ENCODE data around the gene YPEL1. TPM values are rescaled to one million over a fixed set of nuclear protein-coding genes. Genes with fewer than 3 reads are reported as not detected.

YPEL1 gene
- total RNA-seq, 1 experiment from 2014 or later, result 1.2 TPM

DNA sequence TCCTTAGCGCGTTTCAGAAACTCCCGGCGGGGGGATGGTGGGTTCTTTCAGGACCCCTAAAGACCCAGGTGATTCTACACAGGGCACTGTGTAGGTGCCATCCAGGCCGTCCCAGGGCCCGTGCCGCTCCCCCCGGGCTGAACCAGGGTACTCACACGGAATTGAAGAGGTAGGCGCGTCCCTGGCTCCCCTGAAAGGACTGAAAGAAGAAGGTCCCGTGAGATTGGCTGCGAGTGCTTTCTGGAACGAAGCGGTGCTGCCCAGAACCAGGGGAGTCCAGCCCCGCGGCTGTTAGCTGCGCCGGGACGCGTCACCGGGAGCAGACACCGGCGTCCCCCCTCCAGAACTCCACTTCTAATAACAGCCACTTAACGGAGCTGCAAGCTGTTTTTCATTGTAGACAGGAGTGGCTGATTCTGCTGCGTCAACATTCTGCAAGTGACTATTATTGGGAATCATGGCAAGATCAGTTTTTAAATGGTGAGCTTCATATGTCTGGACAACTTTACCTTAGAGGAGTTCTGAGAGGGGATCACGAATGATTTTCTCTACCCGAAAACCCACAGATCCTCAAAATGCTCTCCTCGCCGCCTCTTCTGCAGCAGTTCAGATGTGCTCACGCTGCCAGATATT lies 31.8 kb downstream of the YPEL1 start:
- DNase-seq, result no peak
- TF ChIP-seq, protein P1, sequence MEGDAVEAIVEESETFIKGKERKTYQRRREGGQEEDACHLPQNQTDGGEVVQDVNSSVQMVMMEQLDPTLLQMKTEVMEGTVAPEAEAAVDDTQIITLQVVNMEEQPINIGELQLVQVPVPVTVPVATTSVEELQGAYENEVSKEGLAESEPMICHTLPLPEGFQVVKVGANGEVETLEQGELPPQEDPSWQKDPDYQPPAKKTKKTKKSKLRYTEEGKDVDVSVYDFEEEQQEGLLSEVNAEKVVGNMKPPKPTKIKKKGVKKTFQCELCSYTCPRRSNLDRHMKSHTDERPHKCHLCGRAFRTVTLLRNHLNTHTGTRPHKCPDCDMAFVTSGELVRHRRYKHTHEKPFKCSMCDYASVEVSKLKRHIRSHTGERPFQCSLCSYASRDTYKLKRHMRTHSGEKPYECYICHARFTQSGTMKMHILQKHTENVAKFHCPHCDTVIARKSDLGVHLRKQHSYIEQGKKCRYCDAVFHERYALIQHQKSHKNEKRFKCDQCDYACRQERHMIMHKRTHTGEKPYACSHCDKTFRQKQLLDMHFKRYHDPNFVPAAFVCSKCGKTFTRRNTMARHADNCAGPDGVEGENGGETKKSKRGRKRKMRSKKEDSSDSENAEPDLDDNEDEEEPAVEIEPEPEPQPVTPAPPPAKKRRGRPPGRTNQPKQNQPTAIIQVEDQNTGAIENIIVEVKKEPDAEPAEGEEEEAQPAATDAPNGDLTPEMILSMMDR (IDR thresholded peaks at IDR 0.05; ENCODE audit: insufficient read depth in 1 of 2, low read depth in 1 of 2, low read length in 1 of 2, severe bottlenecking in 1 of 2, unreplicated experiment in 1 of 2), result no peak
- POLR2A ChIA-PET, result no interaction called here
- no peaks in the 10 kb centered on the region for H3K27me3 ChIP-seq (replicated peaks; ENCODE audit: control insufficient read depth, insufficient read depth, low read length)
- peaks cover 12% of the 10 kb centered on the region for H3K4me1 Mint-ChIP-seq (ENCODE audit: low read depth, unreplicated experiment)
- H3K27ac Mint-ChIP-seq (ENCODE audit: unreplicated experiment), result no peak overlapping the region
- H3K36me3 ChIP-seq (ENCODE audit: control insufficient read depth, insufficient read depth, low read length), result no peaks in the 10 kb centered on the region
- CTCF ChIA-PET, result no interaction called here
- H3K9me3 ChIP-seq, result no peaks in the 10 kb centered on the region
- H3K27me3 Mint-ChIP-seq (ENCODE audit: insufficient read depth, unreplicated experiment), result no peaks in the 10 kb centered on the region
- intact Hi-C loops (cut with micrococcal nuclease; ENCODE audit: unreplicated experiment), result no loop called here
- H3K4me3 ChIP-seq (ENCODE audit: low read depth, low read length), result no peak overlapping the region
- BruUV-seq (replicated peaks), result no TSS peak
- H3K4me1 ChIP-seq, result peaks cover 20% of the 10 kb centered on the region
- H3K36me3 Mint-ChIP-seq (ENCODE audit: insufficient read depth, unreplicated experiment), result peaks cover 11% of the 10 kb centered on the region
- no peaks in the 10 kb centered on the region for H3K9me3 Mint-ChIP-seq (ENCODE audit: unreplicated experiment)
- no peak overlapping the region for H3K4me3 Mint-ChIP-seq (ENCODE audit: unreplicated experiment)

DNA sequence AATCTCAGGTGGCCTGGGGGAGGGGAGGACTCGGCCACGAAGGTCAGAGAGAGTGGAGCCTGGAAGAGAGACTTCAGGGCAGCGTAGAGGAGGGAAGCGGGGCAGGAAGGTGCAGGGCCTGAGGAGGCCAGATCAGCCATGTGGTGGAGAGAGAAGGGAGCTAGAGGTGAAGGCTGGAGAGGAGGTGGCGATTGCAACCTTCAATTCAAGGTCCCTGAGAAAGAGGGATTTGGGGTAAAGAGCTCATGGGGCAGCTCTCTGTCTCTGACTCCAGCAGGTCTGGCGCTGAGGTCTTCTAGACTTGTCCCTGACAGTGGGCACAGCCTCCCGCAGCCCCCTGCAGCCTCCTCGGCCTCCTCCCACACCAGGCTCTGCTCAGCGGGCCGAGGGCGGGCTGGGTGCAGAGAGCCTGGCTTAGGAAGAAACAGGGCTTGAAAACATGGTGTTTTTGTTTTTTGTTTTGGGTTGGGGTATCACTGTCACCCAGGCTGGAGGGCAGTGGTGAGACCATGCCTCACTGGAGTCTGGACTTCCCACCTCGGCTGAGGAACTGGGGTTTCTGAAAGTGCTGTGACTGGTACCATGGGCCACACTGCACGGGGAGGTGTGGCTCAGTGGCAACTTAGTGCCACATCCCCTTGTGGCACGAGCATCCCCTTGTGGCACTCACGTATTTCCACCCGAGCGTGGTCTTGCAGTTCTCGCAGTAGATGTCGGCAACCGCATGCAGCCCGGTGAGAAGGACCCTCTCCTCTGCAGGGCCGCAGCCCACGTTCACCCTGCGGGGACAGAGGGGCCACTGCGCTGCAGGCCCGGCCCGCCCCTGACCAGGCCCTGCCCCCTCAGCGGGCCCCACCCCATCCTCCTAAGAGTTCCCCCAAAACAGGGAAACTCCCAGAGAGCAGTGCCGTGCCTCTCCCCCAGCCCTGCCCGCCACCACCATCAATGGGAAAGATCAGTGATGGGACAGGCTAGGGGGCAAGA lies 32.6 kb downstream of the YPEL1 start:
- Mint-ChIP-seq H3K27ac (ENCODE audit: unreplicated experiment) (no peak overlapping the region), H3K4me3 (ENCODE audit: unreplicated experiment) (no peak overlapping the region), H3K9me3 (ENCODE audit: unreplicated experiment) (no peaks in the 10 kb centered on the region), H3K27me3 (ENCODE audit: insufficient read depth, unreplicated experiment) (no peaks in the 10 kb centered on the region), H3K36me3 (ENCODE audit: insufficient read depth, unreplicated experiment) (peaks cover 11% of the 10 kb centered on the region), H3K4me1 (ENCODE audit: low read depth, unreplicated experiment) (peaks cover 12% of the 10 kb centered on the region)
- ChIA-PET POLR2A (interaction anchor here (0.6 kb wide), 1 partner anchor 841 kb away, joined by 3 read pairs; no protein-coding TSS in a partner anchor), CTCF (no interaction called here)
- Histone ChIP-seq H3K9me3 (no peaks in the 10 kb centered on the region), H3K36me3 (ENCODE audit: control insufficient read depth, insufficient read depth, low read length) (no peaks in the 10 kb centered on the region), H3K4me3 (ENCODE audit: low read depth, low read length) (no peak overlapping the region), H3K4me1 (peaks cover 20% of the 10 kb centered on the region), H3K27me3 (replicated peaks; ENCODE audit: control insufficient read depth, insufficient read depth, low read length) (no peaks in the 10 kb centered on the region)
- TF ChIP-seq, protein P1 (IDR thresholded peaks at IDR 0.05; ENCODE audit: insufficient read depth in 1 of 2, low read depth in 1 of 2, low read length in 1 of 2, severe bottlenecking in 1 of 2, unreplicated experiment in 1 of 2), result no peak
- no TSS peak for BruUV-seq (replicated peaks)
- intact Hi-C loops (cut with micrococcal nuclease; ENCODE audit: unreplicated experiment), result no loop called here
- DNase-seq, result no peak

DNA sequence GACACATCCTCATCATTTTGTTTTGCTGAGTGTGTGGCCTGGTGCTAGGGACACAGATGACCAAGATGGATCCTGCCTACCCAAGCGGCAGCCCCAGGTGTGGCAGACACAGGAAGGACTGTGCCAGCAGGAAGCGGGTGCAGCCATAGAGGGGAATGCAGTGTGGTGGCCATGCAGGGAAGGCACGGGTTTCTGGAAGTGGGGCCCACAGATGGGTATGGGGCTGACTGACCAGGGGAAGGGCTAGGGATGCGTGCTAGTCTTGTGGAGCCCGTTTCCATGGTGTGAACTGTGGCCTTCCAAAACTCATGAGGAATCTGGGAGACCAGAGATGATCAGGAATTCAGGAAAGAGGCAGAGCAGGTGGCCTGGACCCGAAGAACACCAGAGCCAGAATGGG lies 33.5 kb downstream of the YPEL1 start:
- Histone ChIP-seq H3K4me1 (peaks cover 20% of the 10 kb centered on the region), H3K36me3 (ENCODE audit: control insufficient read depth, insufficient read depth, low read length) (no peaks in the 10 kb centered on the region), H3K27me3 (replicated peaks; ENCODE audit: control insufficient read depth, insufficient read depth, low read length) (no peaks in the 10 kb centered on the region), H3K9me3 (no peaks in the 10 kb centered on the region), H3K4me3 (ENCODE audit: low read depth, low read length) (no peak overlapping the region)
- TF ChIP-seq, protein P1 (IDR thresholded peaks at IDR 0.05; ENCODE audit: insufficient read depth in 1 of 2, low read depth in 1 of 2, low read length in 1 of 2, severe bottlenecking in 1 of 2, unreplicated experiment in 1 of 2), result no peak
- Mint-ChIP-seq H3K9me3 (ENCODE audit: unreplicated experiment) (no peaks in the 10 kb centered on the region), H3K27ac (ENCODE audit: unreplicated experiment) (peak overlapping the region; percentile 30), H3K4me3 (ENCODE audit: unreplicated experiment) (no peak overlapping the region), H3K36me3 (ENCODE audit: insufficient read depth, unreplicated experiment) (peaks cover 11% of the 10 kb centered on the region), H3K27me3 (ENCODE audit: insufficient read depth, unreplicated experiment) (no peaks in the 10 kb centered on the region), H3K4me1 (ENCODE audit: low read depth, unreplicated experiment) (peaks cover 12% of the 10 kb centered on the region)
- ChIA-PET CTCF (no interaction called here), POLR2A (no interaction called here)
- DNase-seq, result no peak
- no TSS peak for BruUV-seq (replicated peaks)
- intact Hi-C loops (cut with micrococcal nuclease; ENCODE audit: unreplicated experiment), result no loop called here

Data from Caco-2 (cell line).